ENCODE data around the gene SSH2.

GRCh38 chr17:29665481-29665810 lies 264.6 kb downstream of the SSH2 start:
- no peak for TF ChIP-seq CTCF (IDR thresholded peaks at IDR 0.05; ENCODE audit: low read length)
- TF ChIP-seq EZH2 (optimal IDR thresholded peaks at IDR 0.05; ENCODE audit: low read depth, low read length), result no peak
